Right ventricle myocardium superior (tissue), 1 donor: ENCODE measurements around the gene FITM2. TPM values are rescaled to one million over a fixed set of nuclear protein-coding genes. Genes with fewer than 3 reads are reported as not detected.

ENCODE experiments used
- total RNA-seq: library from RNA; stranded (reverse); fragmentation: NEBNext Ultra II Directional; extraction: Animal tissue kit (Norgen Biotek cat#: 25700); gene quantifications from one replicate; pipeline ENCODE4 v1.2.1, GENCODE V29; 2021
- donor health status: DM: no; HTN: yes; CAD: no; lungs with severe emphysema.

FITM2 gene
- total RNA-seq, 1 donor from 2014 or later, result 150 TPM

Other genes starting within 250 kb of the FITM2 start
- 181 TPM for gene JPH2, start 124.0 kb downstream of the FITM2 start, total RNA-seq
- 32.8 TPM for gene OSER1, start 100.4 kb downstream of the FITM2 start, total RNA-seq
- gene GDAP1L1, start 63.9 kb downstream of the FITM2 start, total RNA-seq, result not detected
- gene R3HDML, start 25.8 kb upstream of the FITM2 start, total RNA-seq, result not detected
- gene HNF4A, start 44.5 kb upstream of the FITM2 start, total RNA-seq, result not detected
- gene TTPAL, start 164.7 kb upstream of the FITM2 start, total RNA-seq, result 3.4 TPM
- 84.4 TPM for gene SERINC3, start 210.9 kb upstream of the FITM2 start, total RNA-seq